MM.1S (cell line): ENCODE measurements around the gene GALNT9.

Source experiments
- CTCF ChIP-seq: fragments of 300-600 bp; sonication (generic); IDR thresholded peaks from 2 replicates; pipeline ENCODE4 v1.5.1; 2016; ENCODE audit warnings: antibody characterized with exemption, low read length, mixed read lengths
- EZH2 ChIP-seq: fragments of 300-600 bp; sonication (generic); optimal IDR thresholded peaks from 2 replicates; pipeline ENCODE3; 2017; ENCODE audit warnings: low read depth, mild to moderate bottlenecking, antibody characterized with exemption, low read length, mixed read lengths
- EZH2phosphoT487 ChIP-seq: fragments of 300-600 bp; sonication (generic); IDR thresholded peaks from 2 replicates; pipeline ENCODE4 v1.6.1; 2018; ENCODE audit warnings: antibody characterized with exemption, low read length

- TF ChIP-seq CTCF (no peak), EZH2 (no peak), EZH2phosphoT487 (no peak)
These were observed 37.0 kb upstream of the GALNT9 start for GRCh38 chr12:132366341-132366861.
